ENCODE data around the gene ELF1.
A peak's percentile ranks its signal among the peaks of the same experiment; 100 is the strongest.
"Not testable (repeated sequence)": the region's sequence is repeated elsewhere in the genome, so short reads cannot be mapped to it uniquely, and the experiment has no call there.

ELF1 gene

DNA sequence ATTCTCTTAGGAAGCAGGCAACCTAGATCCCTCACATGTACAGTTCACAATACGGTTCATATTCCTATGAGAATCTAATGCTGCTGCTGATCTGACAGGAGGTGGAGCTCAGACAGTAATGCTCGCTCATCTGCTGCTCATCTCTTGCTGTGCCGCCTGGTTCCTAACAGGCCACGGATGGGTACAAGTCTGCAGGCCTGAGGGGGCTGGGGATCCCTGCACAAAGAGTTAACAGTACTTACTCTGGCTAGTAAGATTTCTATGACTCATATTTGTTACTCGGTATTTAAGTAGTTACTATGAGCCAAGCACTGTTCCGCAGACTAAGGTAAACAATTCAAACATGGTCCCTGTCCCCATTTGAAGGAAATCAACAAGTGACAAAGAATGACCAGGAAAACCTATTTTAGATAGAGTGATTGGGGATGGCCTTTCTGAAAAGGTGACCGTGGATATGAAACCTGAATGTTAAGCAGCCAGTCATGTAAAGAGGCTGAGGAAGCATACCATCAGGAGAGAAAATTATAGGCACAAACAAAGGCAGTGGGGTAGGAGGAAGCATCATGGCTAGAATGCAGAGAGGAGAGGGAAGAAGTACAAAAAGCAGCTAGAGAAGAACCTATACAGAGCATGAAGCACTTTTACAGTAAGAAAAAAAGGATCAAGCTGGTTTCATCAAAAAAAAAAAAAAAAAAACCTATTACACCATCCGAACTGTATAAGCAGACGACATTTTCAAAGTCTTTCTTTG, 21.6 kb upstream of the ELF1 start:
- no peak for DNase-seq (ENCODE audit: low read depth)

GRCh38 chr13:41039746-41040145, 20.6 kb upstream of the ELF1 start:
- DNase-seq (ENCODE audit: low read depth): no peak

DNA sequence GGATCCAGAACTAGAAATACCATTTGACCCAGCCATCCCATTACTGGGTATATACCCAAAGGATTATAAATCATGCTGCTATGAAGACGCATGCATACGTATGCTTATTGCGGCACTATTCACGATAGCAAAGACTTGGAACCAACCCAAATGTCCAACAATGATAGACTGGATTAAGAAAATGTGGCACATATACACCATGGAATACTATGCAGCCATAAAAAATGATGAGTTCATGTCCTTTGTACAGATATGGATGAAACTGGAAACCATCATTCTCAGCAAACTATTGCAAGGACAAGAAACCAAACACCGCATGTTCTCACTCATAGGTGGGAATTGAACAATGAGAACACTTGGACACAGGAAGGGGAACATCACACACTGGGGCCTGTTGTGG, 17.4 kb upstream of the ELF1 start:
- not testable (repeated sequence) for DNase-seq (ENCODE audit: low read depth)

DNA sequence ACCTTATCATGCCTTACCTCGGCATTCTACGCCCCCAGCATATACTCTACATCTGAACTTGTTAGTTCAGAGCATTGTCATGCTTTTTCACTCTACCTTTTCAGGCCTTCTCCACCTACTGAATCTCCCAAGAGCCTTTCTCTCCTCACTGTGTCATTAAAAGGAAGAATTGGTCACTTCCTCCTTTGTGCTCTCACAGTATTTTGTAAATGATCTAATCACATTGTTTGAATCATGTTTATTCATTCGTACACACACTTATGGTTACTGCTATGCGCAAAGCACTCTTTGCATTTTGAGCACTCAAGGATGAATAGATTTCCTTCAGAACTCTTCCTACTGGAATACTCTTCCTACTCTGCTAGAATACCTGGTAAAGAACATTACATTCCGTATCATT, 15.8 kb upstream of the ELF1 start:
- peak; percentile 41 for DNase-seq (ENCODE audit: low read depth)

DNA sequence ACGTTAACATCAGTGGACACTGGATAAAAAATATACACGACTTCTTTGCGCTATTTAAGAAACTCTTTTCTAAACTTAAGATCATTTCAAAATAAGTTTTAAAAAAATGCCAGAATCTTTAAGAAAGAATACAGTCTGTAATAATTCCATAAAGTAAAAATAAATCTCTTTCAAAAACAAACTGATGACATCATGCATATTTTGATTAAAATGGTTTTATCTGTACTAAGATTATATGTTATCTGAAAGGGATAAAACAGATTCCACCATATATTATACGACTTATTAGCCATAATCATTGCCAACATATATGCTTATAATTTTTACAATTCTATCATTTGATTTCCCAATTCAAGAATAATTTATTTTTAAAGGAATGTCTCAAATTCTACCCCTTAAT, 15.3 kb upstream of the ELF1 start:
- DNase-seq (ENCODE audit: low read depth): no peak

DNA sequence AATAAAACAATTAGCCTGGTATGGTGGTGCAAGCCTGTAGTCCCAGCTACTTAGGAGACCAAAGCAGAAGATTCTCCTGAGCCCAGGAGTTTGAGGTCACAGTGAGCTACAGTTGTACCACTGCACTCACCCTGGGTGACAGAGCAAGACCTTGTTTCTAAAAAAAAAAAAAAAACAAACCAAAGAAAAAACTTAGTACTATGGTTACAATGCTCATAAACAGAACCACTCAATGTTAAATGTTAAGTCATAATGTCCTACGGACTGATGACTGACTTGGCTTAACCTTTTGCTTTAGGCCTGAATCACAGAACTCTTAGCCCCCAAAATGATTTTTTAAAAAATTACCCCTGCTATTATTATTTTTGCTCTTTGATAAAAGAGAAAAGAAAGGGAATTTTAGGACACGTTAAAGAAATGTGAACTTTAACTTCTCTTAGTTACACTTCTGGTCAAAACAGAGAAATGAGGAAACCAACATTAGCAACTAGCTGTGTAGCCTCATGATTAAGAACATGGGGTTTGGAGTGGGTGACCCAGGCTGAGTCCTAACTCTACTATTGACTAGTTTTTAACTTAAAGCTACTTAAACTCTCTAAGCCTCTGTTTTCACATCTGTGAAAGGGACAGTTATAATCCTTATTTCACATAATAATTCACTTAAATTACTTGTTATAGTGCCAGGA, 13.7 kb upstream of the ELF1 start:
- no peak for DNase-seq (ENCODE audit: low read depth)

DNA sequence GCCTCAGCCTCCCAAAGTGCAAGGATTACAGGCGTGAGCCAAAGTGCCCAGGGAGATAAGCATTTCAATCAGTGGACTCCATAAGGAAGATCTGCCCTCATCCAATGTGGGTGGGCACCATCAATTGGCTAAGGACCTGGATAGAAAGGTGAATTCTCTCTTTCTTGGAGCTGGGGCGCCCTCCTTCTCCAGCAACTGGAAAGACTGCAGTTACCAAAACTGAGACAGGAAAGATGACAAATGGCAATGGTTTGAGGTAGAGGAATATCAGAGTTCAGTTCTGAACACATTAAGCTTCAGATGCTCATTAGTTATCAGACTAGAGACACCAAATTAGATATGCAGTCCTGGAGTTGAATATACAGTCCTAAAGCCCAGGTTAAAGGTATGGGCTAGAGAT, 10.5 kb upstream of the ELF1 start:
- peak; percentile 13 for DNase-seq (ENCODE audit: low read depth)

GRCh38 chr13:41028051-41028450, 8.9 kb upstream of the ELF1 start:
- peak; percentile 52 for DNase-seq (ENCODE audit: low read depth)

DNA sequence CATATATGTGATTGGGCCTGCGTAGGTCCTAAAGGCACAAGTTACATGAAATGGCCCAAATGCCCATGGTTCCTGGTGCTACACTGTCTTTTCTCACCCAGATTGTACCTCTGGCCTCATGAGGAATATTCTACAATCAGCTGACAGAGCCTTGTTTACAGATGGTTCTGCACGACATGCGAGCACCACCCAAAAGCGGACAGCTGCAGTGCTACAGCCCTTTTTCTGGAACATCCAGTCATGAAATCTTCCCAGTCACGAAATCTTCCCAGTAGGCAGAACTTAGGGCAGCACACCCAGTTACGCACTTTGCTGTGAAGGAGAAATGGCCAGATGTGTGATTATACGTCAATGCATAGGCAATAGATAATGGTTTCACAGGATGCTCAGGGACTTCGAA, 7.7 kb upstream of the ELF1 start:
- no peak for DNase-seq (ENCODE audit: low read depth)

DNA sequence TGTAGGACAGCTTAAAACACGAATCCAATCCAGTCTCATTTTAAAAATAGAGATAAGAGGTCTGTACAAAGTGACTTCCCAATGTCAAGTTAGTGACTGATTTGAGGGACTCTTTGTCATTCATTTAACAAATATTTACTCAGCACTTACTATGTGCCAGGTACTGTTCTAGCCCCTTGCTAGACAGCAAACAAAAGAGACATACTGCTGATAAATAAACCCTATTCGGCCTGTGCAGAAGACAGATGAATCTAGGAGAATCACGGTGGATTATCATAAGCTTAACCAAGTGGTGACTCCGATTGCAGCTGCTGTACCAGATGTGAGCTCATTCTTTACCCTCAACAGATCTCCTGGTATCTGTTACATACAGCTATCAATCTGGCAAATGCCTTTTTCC, 6.4 kb upstream of the ELF1 start:
- DNase-seq (ENCODE audit: low read depth): no peak

- DNase-seq (ENCODE audit: low read depth): no peak
Measured at GRCh38 chr13:41019578-41020347, 647 bp upstream of the ELF1 start.

- no peak for DNase-seq (ENCODE audit: low read depth)
Measured at GRCh38 chr13:41018602-41018948, 541 bp downstream of the ELF1 start.

DNA sequence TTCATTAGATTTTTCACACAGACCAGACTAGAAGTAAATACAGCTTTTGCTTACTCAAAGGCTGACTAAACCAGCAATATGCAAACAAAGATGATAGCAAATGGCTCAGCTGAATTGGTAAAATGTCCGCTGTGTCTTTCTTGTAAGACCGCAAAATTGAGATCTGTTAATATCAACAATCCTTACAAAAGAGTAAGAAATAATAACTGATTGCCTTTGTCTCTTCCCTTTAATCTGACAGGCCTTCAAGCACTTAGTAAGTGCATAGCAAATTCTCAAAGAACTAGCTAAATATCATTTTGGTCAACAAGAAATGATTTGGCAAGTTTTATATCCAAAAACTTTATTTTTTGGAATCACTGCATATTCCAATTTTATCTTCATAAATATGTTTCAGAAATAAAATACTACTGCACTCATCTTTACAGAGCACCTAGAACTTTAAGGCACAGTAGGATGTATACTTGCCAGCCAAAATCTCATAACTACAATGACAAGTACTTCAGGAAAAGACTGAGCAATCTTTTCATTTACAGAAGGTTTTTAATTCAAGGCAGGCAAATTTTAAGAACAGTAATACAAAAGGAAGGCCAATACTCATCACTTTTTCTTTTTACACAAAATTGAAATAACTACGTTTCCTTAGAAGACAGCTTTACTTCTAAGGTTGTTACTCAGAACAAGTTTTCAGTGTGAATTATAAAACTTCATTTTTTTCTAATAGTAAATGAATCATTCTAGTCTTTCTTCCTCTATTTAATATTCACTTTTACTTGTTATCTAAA, 1.1 kb downstream of the ELF1 start:
- DNase-seq (ENCODE audit: low read depth): no peak

DNA sequence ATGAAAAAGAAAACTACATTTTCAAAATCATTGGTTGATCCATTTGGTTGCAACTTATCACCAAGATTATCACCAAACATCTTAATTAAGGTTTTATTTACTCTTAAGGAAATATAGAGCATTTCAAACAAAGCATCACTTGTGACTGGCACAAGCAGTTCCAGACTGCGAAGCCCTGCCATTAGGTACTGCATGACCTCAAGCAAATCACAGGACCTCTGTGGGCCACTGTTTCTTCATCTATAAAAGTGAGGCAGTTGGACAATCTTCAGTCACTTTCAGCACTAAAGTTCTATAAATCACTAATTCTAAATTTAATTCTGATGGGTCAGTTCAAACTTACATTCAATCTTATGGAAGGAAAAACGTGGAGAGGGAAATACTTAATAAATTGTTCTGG, 2.0 kb downstream of the ELF1 start:
- DNase-seq (ENCODE audit: low read depth): no peak

- DNase-seq (ENCODE audit: low read depth): no peak
Measured at GRCh38 chr13:41015920-41016319, 3.2 kb downstream of the ELF1 start.

GRCh38 chr13:41013835-41014234, 5.3 kb downstream of the ELF1 start:
- DNase-seq (ENCODE audit: low read depth): no peak

GRCh38 chr13:41012536-41012935, 6.6 kb downstream of the ELF1 start:
- no peak for DNase-seq (ENCODE audit: low read depth)

DNA sequence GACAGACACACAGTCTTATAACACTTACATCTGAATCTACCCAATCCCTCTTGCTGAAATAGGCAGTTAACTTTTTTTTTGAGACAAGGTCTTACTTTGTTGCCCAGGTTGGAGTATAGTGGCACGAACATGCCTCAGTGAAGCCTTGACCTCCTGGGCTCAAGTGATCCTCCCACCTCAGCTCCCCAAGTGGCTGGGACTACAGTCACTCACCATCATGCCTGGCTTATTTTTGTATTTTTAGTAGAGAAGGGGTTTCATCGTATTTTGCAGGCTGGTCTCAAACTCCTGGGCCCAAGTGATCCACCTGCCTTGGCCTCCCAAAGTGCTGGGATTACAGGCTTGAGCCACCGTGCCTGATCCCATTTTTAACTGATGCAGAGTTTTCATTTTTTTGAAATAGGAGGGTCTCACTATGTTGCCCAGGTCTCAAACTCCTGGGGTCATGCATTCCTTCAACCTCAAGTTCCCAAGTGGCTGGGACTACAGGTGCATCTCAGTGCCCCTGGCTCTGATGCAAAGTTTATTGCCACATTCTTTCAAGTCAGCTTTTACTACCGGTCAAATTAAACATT, 7.6 kb downstream of the ELF1 start:
- no peak for DNase-seq (ENCODE audit: low read depth)

DNA sequence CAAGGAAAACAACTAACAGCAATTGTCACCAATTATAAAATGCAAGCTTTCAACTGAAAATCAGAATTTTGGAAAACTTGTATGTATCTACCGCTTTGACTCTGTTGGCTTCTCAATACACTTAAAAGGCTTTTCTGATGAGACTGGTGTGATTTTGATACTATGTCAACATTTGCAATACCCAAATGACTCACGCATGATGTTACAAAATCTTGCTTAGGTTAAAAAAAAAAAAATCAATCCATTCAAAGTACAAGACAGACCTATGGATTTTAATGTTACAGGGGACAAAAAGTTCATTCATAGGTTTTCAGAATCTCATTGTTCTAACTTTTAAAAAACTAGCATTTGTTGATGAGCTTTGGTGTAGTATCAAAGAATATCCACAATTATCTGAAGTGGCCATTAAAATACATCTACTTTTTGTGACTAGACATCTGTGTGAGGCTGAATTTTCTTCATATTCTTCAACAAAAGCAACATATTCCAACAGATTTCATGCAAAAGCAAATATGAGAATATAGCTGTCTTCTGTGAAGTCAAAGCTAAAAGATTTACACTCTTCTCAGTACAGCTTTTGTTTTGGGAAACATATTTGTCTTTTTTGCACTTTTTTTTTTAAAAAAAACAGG, 10.7 kb downstream of the ELF1 start:
- DNase-seq (ENCODE audit: low read depth): peak; percentile 82

DNA sequence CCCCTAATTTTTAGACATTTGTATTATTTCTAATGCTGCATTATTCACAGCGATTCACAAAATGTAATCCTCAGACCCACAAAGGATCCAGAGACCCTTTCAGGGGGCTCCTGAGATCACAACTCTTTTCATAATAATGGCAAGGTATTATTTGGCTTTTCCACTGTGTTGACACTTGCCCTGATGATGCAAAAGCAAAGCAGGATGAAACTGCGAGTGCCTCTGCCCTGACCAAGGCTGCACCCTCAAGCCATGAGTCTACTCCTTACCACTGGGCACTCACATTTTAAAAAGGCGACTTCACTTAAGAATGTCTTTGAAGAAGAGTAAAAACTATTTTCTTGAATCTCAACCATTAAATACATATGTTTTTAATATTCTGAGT, 11.4 kb downstream of the ELF1 start:
- DNase-seq (ENCODE audit: low read depth): no peak

DNA sequence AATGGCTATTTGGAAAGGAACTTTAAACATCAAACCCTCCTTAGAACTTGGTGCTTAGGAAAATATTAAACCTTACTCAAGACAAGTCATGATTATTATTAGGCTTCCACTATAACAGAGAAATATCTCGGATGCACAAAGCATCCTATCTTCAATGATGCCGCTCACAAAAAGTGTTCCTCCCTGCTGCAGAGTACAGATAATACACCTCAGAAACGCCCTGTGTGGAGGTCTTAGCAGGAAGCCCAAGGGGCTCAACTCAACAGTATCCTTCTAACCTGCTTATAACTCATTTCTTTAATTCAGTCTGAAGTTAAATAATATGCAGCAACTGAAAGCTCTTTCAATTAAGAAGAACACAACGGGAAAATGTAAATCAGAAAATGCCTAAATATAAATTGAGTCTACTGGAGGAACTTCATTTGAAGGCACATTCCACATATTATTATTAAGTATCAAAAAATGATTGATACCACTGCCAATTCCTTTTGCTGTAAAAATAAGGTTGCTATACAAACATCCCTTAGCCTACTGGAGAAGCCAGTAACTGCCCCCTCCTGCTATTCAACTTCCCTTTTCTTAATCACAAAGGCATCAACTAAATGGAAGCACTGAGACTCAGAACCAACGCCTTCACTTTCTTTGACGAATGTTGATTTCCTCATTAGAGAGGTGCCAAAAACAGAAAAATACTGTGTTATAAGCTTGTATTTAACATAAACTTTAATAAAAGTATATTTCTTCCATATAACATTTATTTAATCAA, 12.0 kb downstream of the ELF1 start:
- DNase-seq (ENCODE audit: low read depth): no peak
